Natural killer cell treated with Interleukin-12 subunit alpha and Interleukin-12 subunit beta and Interleukin-15 and Interleukin-18, amount 100 ng/mL, for 72 hours (primary cell): ENCODE results near the gene CD7. TPM values are rescaled to one million over a fixed set of nuclear protein-coding genes. Genes with fewer than 3 reads are reported as not detected.
"Not testable (repeated sequence)": the region's sequence is repeated elsewhere in the genome, so short reads cannot be mapped to it uniquely, and the experiment has no call there.

Experiments
- ATAC-seq, 2 donors: fragments of 150-1000 bp; cut with Tn5 transposase in 1 of 2; sonication (Bioruptor Pico), chemical (Tn5 transposase) in 1 of 2; 2 replicates each; pipeline ENCODE4 v1.10.0; 2021
- DNase-seq: peaks from one replicate; pipeline ENCODE4 v3.0.0; 2022; ENCODE audit warnings: low spot score
- H3K27ac Mint-ChIP-seq, 2 donors: 1 replicate in 1 of 2; 2 replicates in 1 of 2; pipeline ENCODE4 v1.8.0; 2022; ENCODE audit warnings: mixed read lengths in 2 of 2, mild to moderate bottlenecking in 1 of 2, moderate library complexity in 1 of 2
- H3K27me3 Mint-ChIP-seq, 2 donors: 1 replicate in 1 of 2; 2 replicates in 1 of 2; pipeline ENCODE4 v1.8.0; 2022; ENCODE audit warnings: mixed read lengths in 2 of 2
- H3K36me3 Mint-ChIP-seq: one replicate; pipeline ENCODE4 v1.8.0; 2022; ENCODE audit warnings: mixed read lengths
- H3K4me1 Mint-ChIP-seq, 2 donors: 1 replicate in 1 of 2; 2 replicates in 1 of 2; pipeline ENCODE4 v1.8.0; 2022; ENCODE audit warnings: low read depth in 2 of 2, mixed read lengths in 2 of 2, mild to moderate bottlenecking in 1 of 2
- H3K4me3 Mint-ChIP-seq: one replicate; pipeline ENCODE4 v1.8.0; 2022; ENCODE audit warnings: mixed read lengths
- H3K9me3 Mint-ChIP-seq: 2 replicates; pipeline ENCODE4 v1.8.0; 2022; ENCODE audit warnings: mixed read lengths
- total RNA-seq, 2 donors: library from RNA; stranded (reverse); gene quantifications; one replicate each; pipeline ENCODE4 v1.2.3, GENCODE V29; 2022

CD7 gene
- 10 to 100 TPM; 61.8 to 73.6 TPM for total RNA-seq

DNA sequence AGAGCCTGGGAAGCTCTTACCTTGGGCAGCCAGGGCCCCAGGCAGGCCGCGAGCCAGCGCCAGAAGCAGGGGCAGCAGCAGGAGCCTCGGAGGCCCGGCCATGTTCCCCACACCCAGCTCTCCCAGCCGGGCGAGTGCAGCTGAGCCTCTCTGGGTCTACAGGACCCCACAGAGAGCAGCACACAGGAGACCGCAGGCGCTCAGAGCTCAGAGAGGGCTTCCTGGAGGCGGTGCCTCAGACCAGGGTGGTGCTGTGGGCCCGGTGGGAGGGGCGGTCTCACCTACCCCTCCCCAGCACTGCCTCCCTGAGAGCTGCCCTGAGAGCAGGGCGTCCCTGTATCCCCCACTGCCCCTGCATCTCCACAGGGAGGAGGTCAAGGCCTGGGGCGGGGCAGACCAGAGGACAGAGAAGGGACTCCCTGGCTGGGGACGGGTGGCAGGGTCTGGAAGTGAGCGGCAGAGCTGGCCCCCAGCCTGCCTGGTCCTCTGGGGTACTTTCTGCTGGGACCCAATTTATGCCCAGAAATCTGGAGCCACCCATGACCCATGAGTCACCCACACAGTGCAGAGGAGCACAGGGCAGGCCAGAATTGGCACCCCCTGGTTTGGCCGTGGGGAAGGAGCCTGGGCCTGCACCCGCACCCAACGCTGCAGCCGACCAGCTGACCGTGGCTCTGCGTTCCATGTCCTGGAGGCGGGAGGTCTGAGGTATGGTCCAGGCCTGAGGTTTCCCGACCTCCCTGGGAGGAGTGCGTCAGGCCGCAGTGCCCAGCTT is at the start of gene CD7:
Gene CD7 (minus strand): TSS at position 215 of the 775 bp plus-strand sequence. CDS start 113 bp downstream, at position 102.
- Mint-ChIP-seq H3K4me1 (peaks cover 17 to 22% of the 10 kb centered on the region in 2 donors), H3K27me3 (no peaks in the 10 kb centered on the region), H3K9me3 (no peaks in the 10 kb centered on the region), H3K4me3 (peak within 1 kb of the TSS; percentile 84), H3K36me3 (no peaks in the 10 kb centered on the region), H3K27ac (no peak within 1 kb of the TSS)
- ATAC-seq = peak; percentile 79 to 81
- DNase-seq = no peak

DNA sequence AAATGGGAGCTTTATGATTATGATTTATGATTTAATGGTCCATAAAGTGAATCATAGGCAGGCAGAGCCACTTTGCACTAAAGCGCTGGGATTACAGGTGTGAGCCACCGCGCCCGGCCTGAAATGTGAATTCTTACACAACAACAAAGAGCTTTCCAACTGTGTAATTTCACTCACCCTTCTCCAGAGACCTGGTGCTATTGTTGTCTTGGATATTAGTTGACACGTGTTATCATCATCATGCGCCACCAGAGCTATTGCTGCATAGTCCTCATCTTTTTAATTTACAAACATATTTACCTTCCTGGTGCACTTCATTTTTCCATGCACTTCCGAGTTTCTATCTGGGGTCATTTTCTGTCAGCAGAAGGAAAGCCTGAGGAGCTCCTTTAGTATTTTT is 49.3 kb upstream of the CD7 start:
- no peaks in the 10 kb centered on the region for H3K9me3 Mint-ChIP-seq
- no peaks in the 10 kb centered on the region for H3K36me3 Mint-ChIP-seq
- H3K27ac Mint-ChIP-seq = no peak overlapping the region
- H3K4me1 Mint-ChIP-seq = peaks cover 0 to 7% of the 10 kb centered on the region in 2 donors
- DNase-seq (no peak), ATAC-seq (no peak)
- H3K27me3 Mint-ChIP-seq = peaks cover 0 to 5% of the 10 kb centered on the region in 2 donors
- H3K4me3 Mint-ChIP-seq = no peak overlapping the region

DNA sequence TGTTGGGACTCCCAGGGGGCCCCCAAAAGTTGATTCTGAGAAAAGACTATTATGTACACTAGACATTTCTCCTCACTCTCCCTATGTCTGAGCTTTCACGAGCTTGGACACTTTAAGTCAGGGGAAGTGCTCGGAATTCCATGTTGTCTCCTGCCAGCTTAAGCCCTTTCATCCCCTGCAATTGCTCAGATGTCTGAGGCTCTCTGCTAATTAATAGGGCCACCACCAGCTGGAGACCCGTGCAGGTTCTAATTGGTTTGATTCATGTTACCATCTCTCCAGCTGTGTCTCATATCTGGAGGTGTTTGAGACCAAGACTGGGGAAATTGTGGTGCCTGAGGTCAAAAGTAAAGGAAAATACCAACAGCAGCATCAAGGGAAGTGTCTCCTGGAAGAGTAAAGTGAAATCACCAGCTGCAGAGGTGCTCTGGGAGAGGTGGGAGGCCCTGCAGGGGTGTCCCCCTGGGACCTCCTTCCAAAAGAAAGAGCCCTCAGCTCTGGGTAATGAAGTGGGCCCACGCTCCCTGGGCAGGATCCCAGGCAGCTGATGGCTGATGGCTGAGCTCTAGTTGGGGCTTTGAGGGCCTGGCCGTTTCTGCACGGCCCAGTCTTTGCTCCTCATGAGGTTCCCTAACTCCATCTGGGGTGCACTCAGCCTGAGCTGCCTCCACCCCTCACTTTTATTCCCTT is 48.3 kb upstream of the CD7 start:
- Mint-ChIP-seq H3K36me3 (no peaks in the 10 kb centered on the region), H3K27ac (no peak overlapping the region), H3K4me3 (no peak overlapping the region), H3K27me3 (peaks cover 0 to 2% of the 10 kb centered on the region in 2 donors), H3K4me1 (peaks cover 0 to 3% of the 10 kb centered on the region in 2 donors), H3K9me3 (no peaks in the 10 kb centered on the region)
- DNase-seq = no peak
- ATAC-seq = no peak

DNA sequence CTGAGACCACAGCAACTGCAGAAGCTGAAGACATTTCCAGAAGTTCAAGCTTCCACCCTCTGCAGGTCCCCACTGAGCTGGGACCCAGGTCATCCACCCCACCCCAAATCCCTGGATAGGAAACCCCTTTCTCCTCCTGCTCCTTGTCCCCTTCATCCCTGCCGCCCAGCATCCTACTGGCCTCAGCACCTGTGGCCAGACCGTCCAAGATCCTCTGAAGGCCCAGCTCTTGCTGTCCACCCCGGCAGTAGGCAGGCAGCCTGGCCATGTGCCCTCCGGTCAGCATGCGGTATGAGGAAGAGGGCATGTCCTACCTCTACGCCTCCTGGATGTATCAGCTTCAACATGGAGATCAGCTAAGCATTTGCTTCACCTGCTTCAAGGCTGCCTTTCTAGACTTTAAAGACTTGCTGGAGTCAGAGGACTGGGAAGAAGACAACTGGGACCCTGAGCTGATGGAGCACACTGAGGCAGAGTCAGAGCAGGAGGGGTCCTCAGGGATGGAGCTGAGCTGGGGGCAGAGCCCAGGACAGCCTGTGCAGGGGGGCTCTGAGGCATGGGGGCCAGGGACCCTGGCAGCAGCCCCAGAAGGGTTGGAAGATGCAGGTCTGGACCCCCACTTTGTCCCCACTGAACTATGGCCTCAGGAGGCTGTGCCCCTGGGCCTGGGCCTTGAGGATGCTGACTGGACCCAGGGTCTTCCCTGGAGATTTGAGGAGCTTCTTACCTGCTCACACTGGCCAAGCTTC is 44.7 kb upstream of the CD7 start:
- no peak for DNase-seq
- Mint-ChIP-seq H3K27me3 (peaks cover 0 to 6% of the 10 kb centered on the region in 2 donors), H3K36me3 (no peaks in the 10 kb centered on the region), H3K9me3 (no peaks in the 10 kb centered on the region), H3K4me3 (no peak overlapping the region), H3K4me1 (peaks cover 7 to 12% of the 10 kb centered on the region in 2 donors), H3K27ac (no peak overlapping the region)
- ATAC-seq = peak in 1 of 2 donors; percentile 31

DNA sequence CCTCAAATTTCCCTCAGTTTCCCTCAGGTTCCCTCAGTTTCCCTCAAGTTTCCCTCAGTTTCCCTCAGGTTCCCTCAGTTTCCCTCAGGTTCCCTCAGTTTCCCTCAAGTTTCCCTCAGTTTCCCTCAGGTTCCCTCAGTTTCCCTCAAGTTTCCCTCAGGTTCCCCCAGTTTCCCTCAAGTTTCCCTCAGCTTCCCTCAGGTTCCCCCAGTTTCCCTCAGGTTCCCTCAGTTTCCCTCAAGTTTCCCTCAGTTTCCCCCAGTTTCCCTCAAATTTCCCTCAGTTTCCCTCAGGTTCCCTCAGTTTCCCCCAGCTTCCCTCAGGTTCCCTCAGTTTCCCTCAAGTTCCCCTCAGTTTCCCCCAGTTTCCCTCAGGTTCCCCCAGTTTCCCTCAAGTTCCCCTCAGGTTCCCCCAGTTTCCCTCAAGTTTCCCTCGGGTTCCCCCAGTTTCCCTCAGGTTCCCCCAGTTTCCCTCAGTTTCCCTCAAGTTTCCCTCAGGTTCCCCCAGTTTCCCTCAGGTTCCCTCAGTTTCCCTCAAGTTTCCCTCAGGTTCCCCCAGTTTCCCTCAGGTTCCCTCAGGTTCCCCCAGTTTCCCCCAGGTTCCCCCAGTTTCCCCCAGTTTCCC is 42.2 kb upstream of the CD7 start:
- not testable (repeated sequence) for H3K4me3 Mint-ChIP-seq, H3K27me3 Mint-ChIP-seq, H3K36me3 Mint-ChIP-seq, H3K9me3 Mint-ChIP-seq, H3K27ac Mint-ChIP-seq, ATAC-seq, DNase-seq
- peaks cover 7 to 12% of the 10 kb centered on the region in 2 donors for H3K4me1 Mint-ChIP-seq

DNA sequence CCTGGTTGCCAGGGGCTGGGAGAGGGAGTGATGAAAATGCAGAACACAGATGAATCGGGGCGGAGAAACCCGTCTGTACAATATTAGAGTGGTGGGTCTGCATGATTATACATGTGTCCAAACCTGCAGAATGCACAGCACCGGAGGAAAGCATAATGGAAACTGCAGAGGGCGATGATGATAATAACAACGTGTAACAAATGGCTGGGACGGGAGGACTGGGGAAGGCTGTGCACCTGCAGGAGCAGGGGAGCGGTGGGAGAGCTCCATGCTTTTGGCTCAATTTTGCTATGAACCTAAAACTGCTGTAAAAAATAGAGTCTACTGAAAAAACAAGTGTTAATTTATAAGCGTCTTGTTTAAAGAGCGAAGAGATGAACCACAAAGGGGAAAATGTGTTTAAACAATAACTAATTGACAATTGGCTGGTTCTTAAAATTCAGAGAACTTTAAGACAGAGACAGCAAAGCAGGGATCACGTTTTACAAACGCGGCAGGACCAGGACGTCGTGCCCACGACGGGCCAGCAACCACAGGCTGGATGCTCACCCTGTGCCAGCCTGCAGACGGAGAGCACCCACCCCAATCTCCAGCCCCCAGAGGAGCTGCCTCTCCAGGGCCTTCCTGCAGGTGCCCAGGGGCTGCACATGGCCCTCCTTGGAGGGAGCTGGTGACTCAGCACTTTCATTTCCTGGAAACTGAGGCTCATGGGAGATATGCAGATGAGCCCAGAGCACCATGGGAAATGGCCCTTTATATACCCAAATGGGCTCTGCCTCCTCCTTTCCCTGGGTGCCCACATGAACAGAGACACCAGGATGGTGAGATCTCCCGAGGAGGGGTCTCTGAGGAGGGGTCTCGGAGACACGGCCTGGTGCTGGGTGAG is 41.3 kb upstream of the CD7 start, which contains the start of gene TEX19:
Gene TEX19 (plus strand): TSS at position 783 of the 886 bp plus-strand sequence. CDS start 2,904 bp downstream, outside the sequence.
- no peak within 1 kb of the TSS for H3K27ac Mint-ChIP-seq
- ATAC-seq = peak in 1 of 2 donors; percentile 46
- no peak within 1 kb of the TSS for H3K4me3 Mint-ChIP-seq
- H3K4me1 Mint-ChIP-seq = peaks cover 7 to 12% of the 10 kb centered on the region in 2 donors
- H3K27me3 Mint-ChIP-seq = peaks cover 0 to 4% of the 10 kb centered on the region in 2 donors
- H3K9me3 Mint-ChIP-seq = no peaks in the 10 kb centered on the region
- DNase-seq = no peak
- H3K36me3 Mint-ChIP-seq = no peaks in the 10 kb centered on the region

DNA sequence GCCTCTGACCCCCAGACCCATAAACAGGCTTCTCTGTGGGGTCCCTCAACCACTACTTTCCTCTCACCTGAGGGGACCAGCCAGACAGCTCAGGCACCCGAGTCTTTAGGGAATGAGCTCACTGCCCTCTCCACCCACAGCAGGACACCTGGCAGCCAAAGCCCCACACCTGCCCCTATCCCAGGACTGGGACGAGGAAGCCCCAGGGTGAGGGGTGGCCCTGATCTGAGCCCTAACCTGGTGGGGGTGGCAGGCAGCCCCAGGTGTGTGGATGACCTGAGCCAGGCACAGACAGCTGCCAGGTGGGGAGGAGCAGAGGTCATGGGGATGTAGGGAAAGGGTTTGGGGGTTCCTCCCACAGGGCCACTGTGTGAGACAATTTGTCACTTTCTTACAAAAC is 40.0 kb upstream of the CD7 start:
- Mint-ChIP-seq H3K4me1 (peaks cover 7 to 12% of the 10 kb centered on the region in 2 donors), H3K36me3 (no peaks in the 10 kb centered on the region), H3K9me3 (no peaks in the 10 kb centered on the region), H3K4me3 (no peak overlapping the region), H3K27ac (no peak overlapping the region), H3K27me3 (peaks cover 0 to 4% of the 10 kb centered on the region in 2 donors)
- no peak for ATAC-seq
- DNase-seq = no peak

DNA sequence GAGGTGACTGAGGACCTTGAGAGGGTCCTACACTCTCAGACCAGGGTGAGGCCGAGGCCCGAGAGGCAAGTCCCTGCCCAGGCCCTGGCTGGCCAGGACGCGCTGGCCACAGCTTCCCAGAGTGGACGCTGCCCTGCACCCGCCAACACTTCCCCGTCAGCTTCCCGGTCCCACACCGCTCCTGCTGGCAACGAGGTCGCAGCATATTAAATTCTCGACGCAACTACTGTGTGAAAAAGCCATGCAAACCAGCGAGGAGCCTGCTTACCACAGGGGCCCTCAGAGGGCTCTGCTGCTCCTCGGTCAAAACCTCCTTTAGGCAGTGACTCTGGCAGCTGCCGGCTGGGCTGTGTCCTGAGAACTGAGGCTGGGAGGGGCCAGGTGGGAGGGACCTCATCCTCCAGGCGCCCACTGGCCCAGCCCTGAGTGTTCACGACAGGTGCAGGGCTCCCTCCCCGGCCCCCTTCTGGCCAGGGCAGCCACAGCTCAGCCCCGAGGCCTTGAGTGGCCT is 39.5 kb upstream of the CD7 start:
- Mint-ChIP-seq H3K4me3 (no peak overlapping the region), H3K27ac (no peak overlapping the region), H3K27me3 (peaks cover 0 to 4% of the 10 kb centered on the region in 2 donors), H3K36me3 (no peaks in the 10 kb centered on the region), H3K9me3 (no peaks in the 10 kb centered on the region), H3K4me1 (peaks cover 8 to 12% of the 10 kb centered on the region in 2 donors)
- ATAC-seq (peak in 1 of 2 donors; percentile 18), DNase-seq (no peak)

DNA sequence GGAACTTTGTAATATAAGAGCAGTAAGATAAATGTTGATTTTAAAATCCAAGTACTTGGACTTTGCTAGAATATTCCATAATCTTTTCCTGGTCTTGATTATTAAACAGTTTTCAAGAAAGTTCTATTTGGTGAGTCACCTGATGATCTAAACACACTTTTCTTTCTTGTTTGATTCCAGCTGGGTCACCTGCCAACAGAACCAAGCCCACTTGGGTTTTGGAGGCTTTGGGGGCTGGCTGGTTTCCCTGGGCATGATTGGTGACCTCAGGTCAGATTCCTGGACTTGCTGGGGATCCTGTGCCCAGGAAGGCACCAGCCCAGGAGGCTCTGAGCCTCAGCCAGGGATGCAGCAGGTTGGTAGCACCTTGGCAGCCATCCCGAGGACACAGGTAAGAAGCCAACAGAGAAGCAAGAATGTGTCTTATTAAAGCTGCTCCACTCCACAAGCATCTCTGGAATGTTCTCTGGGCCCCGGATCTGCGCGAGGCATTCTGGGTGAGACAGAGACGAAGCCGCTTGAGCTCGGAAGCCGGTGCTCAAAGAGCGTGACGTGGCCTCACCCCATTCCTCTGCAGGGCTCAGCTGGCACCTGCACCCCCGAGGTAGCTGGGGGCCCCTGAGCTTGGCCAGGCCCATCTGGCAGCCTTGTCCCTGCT is 38.5 kb upstream of the CD7 start:
- H3K9me3 Mint-ChIP-seq = no peaks in the 10 kb centered on the region
- DNase-seq (no peak), ATAC-seq (no peak)
- peaks cover 0 to 4% of the 10 kb centered on the region in 2 donors for H3K27me3 Mint-ChIP-seq
- H3K27ac Mint-ChIP-seq = no peak overlapping the region
- no peaks in the 10 kb centered on the region for H3K36me3 Mint-ChIP-seq
- no peak overlapping the region for H3K4me3 Mint-ChIP-seq
- peaks cover 12 to 17% of the 10 kb centered on the region in 2 donors for H3K4me1 Mint-ChIP-seq

DNA sequence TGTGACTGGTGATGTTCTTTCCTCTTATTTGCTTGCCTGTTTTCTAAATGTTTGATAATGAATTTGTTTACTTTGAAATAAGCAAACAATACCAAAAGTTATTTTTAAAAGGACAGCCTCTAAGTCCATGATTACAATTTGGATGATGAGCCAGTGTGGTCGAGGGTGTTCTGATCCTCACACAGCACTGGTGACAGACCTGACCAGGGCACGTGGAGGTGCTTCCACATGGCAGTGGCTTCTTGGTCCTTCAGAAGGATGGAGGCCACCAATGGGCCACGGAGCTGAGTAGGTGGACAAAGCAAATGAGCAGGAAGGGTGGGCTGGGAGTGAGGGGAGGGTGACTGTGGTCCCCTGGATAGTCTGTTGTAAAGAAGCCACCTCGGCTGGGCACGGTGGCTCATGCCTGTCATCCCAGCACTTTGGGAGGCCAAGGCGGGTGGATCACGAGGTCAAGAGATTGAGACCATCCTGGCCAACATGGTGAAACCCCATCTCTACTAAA is 37.4 kb upstream of the CD7 start:
- no peak overlapping the region for H3K27ac Mint-ChIP-seq
- DNase-seq (no peak), ATAC-seq (no peak)
- H3K4me1 Mint-ChIP-seq = peaks cover 12 to 21% of the 10 kb centered on the region in 2 donors
- H3K27me3 Mint-ChIP-seq = peaks cover 0 to 4% of the 10 kb centered on the region in 2 donors
- H3K4me3 Mint-ChIP-seq = no peak overlapping the region
- no peaks in the 10 kb centered on the region for H3K36me3 Mint-ChIP-seq
- H3K9me3 Mint-ChIP-seq = no peaks in the 10 kb centered on the region

DNA sequence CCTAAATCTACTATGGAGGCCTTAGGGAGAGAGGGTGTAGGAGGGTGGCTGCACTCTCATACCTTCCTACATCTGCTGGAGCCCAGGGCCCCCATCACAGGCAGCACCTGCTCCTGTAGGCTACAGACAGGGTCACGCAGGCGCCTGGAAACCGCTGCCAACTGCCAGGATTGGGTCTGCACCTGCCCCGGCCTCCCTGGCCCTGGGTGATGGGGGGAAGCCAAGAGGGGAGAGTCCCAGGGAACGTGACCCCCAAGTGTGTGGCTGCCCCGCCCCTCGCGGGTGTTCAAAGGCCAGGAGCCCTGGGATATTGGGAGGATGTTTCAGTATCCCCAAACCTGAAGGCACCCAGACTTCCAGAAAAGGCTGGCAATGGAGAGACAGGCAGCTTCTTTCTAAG is 36.1 kb upstream of the CD7 start:
- peaks cover 0 to 3% of the 10 kb centered on the region in 2 donors for H3K27me3 Mint-ChIP-seq
- no peaks in the 10 kb centered on the region for H3K9me3 Mint-ChIP-seq
- no peak for ATAC-seq
- H3K27ac Mint-ChIP-seq = no peak overlapping the region
- no peak for DNase-seq
- H3K4me3 Mint-ChIP-seq = no peak overlapping the region
- H3K36me3 Mint-ChIP-seq = no peaks in the 10 kb centered on the region
- H3K4me1 Mint-ChIP-seq = peaks cover 8 to 18% of the 10 kb centered on the region in 2 donors
